Measurements from ENCODE around the gene FLT3LG.

DNA sequence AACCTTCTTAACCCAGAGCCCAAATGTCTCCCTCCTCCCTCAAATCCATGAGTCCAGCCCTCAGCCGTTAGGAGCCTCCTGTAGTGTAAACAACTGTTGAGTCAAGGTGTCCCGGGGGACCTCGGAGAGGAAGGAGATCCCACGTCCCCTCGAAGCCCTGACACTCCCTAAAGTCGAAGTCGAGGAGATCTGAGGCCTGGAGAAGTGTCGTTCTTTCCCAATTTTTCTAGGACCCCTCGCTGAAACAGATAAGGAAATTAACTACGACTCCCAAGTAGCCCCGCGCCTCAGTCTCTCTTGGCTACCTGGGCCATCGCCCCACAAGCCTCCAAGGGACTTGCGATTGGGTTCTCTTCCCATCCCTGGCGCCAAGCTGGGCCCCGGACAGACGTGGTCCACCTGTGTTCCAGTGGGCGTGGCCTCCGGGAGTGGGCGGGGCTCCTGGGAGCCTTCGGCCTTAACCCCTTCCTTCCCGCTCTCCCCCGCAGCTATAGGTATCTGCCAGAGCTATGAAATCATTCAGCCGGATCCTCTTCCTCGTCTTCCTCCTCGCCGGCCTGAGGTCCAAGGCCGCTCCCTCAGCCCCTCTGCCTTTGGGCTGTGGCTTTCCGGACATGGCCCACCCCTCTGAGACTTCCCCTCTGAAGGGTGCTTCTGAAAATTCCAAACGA lies 48.0 kb upstream of the FLT3LG start:
- no peak for TF ChIP-seq POLR2A (IDR thresholded peaks at IDR 0.05)
- TF ChIP-seq, protein P1, sequence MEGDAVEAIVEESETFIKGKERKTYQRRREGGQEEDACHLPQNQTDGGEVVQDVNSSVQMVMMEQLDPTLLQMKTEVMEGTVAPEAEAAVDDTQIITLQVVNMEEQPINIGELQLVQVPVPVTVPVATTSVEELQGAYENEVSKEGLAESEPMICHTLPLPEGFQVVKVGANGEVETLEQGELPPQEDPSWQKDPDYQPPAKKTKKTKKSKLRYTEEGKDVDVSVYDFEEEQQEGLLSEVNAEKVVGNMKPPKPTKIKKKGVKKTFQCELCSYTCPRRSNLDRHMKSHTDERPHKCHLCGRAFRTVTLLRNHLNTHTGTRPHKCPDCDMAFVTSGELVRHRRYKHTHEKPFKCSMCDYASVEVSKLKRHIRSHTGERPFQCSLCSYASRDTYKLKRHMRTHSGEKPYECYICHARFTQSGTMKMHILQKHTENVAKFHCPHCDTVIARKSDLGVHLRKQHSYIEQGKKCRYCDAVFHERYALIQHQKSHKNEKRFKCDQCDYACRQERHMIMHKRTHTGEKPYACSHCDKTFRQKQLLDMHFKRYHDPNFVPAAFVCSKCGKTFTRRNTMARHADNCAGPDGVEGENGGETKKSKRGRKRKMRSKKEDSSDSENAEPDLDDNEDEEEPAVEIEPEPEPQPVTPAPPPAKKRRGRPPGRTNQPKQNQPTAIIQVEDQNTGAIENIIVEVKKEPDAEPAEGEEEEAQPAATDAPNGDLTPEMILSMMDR (IDR thresholded peaks at IDR 0.05): no peak
- no peak for TF ChIP-seq POLR2AphosphoS5 (IDR thresholded peaks at IDR 0.05)

All from prostate gland (tissue), 2 donors.